Left forelimb (tissue), 1 donor: ENCODE data around the gene MIPOL1.

Experiments used
- DNase-seq: peaks from one replicate; pipeline ENCODE4 v3.0.0-alpha.2; 2018; ENCODE audit warnings: low spot score

MIPOL1 gene

GRCh38 chr14:37587131-37587803, 389.5 kb downstream of the MIPOL1 start:
- DNase-seq, result no peak

- no peak for DNase-seq
Measured at GRCh38 chr14:37587881-37588666, 390.3 kb downstream of the MIPOL1 start.

GRCh38 chr14:37588667-37588955, 390.9 kb downstream of the MIPOL1 start:
- no peak for DNase-seq

- no peak for DNase-seq
Measured at GRCh38 chr14:37588956-37589714, 391.4 kb downstream of the MIPOL1 start.

- no peak for DNase-seq
Measured at GRCh38 chr14:37589715-37590427, 392.1 kb downstream of the MIPOL1 start.

- no peak for DNase-seq
Measured at GRCh38 chr14:37590428-37591139, 392.8 kb downstream of the MIPOL1 start.

GRCh38 chr14:37591311-37591940, 393.7 kb downstream of the MIPOL1 start:
- DNase-seq, result no peak

GRCh38 chr14:37591941-37592481, 394.3 kb downstream of the MIPOL1 start:
- no peak for DNase-seq

GRCh38 chr14:37592482-37593408, 395.0 kb downstream of the MIPOL1 start:
- DNase-seq, result no peak

GRCh38 chr14:37593511-37594237, 395.9 kb downstream of the MIPOL1 start:
- no peak for DNase-seq

GRCh38 chr14:37594238-37594970, 396.7 kb downstream of the MIPOL1 start:
- peak; percentile 70 for DNase-seq

- DNase-seq, result no peak
Measured at GRCh38 chr14:37594971-37595808, 397.5 kb downstream of the MIPOL1 start, which contains the start of the genes FOXA1 and TTC6. TSS of gene FOXA1 (minus strand) at chr14:37595249. CDS start at chr14:37594972, 277 bp downstream. TSS of gene TTC6 (plus strand) at chr14:37595629. CDS start at chr14:37622065, 26,436 bp downstream.

- peak; percentile 72 for DNase-seq
Measured at GRCh38 chr14:37595809-37596621, 398.3 kb downstream of the MIPOL1 start.

GRCh38 chr14:37596790-37597472, 399.2 kb downstream of the MIPOL1 start:
- no peak for DNase-seq

- no peak for DNase-seq
Measured at GRCh38 chr14:37597538-37597913, 399.8 kb downstream of the MIPOL1 start.
